Suppressor macrophage (primary cell): Measurements from ENCODE around the gene IL17RA.

ENCODE experiments used
- DNase-seq, 4 experiments: peaks; one replicate each; pipeline ENCODE4 v3.0.0-alpha.2; 2020 to 2022

The IL17RA gene

DNA sequence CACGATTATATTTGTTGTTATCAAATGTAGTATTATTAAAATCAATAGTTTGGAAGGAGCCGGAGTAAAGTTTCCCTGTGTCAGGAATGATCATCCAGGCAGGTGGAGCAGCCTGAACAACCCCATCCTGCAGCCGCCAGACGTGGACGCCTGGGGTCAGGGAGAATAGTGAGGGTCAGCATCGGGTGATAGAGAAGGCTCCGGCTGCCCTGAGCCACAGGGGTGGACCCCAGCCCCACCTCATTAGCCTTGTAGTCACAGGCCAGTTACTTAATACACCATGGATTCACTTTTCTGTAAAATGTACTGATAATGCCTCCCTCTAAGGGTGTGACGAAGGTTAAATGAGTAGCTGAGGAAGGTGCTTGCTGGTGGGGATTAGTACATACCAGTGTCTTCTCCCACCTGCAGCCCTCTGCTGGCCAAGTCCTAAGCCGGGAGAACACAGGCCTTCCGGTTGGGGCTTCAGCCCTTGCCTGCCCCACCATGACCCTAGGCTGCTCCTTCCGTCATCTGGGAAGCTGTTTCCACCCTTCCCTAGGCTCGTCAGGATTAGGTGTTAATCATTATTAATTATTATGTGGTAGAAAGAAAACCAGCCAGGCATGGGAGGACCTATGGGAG is 21.5 kb downstream of the IL17RA start:
- DNase-seq = peak in 2 of 4 experiments; percentile 35 to 50

- peak; percentile 86 to 96 (median 92) for DNase-seq
Measured at GRCh38 chr22:17106785-17107546, 22.2 kb downstream of the IL17RA start.

DNA sequence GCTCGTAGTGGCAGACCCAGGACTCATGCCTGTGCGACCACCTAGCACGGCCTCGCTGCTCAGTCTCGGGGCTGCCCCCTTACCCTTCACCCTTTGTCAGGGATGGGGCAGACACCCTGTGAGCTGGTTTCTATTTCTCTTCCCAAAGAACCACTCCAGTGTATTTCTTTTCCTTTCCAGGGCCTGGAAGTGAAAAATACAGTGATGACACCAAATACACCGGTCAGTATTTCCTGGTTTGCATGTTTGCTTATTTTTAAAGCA is 22.7 kb downstream of the IL17RA start:
- no peak for DNase-seq

- no peak for DNase-seq
Measured at GRCh38 chr22:17108256-17109112, 23.7 kb downstream of the IL17RA start.

GRCh38 chr22:17109113-17109865 is 24.5 kb downstream of the IL17RA start:
- no peak for DNase-seq

- DNase-seq = no peak
Measured at GRCh38 chr22:17109976-17110375, 25.2 kb downstream of the IL17RA start.

DNA sequence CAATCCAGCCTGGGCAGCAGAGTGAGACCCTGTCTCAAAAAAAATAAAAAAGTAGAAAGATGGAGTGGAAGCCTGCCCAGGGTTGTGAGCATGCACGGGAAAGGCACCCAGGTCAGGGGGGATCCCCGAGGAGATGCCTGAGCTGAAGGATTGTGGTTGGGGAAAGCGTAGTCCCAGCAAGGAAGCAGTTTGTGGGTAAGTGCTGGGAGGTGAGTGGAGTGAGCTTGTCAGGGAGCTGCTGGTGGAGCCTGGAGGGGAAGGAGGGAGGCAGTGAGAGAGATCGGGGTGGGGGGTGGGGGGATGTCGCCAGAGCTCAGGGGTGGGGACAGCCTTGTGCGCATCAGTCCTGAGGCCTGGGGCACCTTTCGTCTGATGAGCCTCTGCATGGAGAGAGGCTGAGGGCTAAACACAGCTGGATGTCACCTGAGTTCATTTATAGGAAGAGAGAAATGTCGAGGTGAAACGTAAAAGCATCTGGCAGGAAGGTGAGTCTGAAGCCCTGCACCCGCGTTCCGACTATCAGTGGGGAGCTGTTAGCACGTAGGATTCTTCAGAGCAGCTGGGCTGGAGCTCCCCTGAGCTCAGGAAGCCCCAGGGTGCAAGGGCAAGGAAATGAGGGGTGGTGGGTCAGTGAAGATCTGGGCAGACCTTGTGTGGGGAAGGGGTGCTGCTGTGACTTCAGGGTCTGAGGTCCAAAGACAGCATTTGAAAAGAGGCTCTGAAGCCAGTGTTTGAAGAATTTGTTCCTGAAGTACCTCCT is 26.2 kb downstream of the IL17RA start:
- DNase-seq = no peak

- no peak for DNase-seq
Measured at GRCh38 chr22:17112491-17113042, 27.8 kb downstream of the IL17RA start.

- no peak for DNase-seq
Measured at GRCh38 chr22:17113600-17113999, 28.8 kb downstream of the IL17RA start.

GRCh38 chr22:17114173-17114897 is 29.5 kb downstream of the IL17RA start:
- peak in 3 of 4 experiments; percentile 45 to 60 (median 50) for DNase-seq

GRCh38 chr22:17114898-17115235 is 30.1 kb downstream of the IL17RA start:
- DNase-seq = no peak

DNA sequence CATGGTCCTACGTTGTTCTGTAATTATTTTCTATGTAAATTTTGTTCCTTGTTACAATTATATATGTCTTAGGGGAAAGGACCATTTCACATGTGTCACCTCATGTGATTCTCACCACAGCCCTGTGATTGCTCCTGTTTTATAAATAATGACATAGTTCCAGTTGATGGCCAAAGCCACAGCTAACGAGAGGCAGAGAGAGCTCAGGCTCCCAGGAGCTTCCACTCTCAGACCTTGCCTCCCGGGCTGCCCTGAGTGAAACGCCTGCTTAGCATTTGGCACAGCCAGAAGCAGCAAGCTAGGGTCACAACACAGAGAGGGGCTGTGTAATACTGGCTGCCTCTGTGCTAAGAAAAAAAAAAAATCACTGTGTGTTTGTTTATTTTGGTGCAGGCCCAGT is 30.4 kb downstream of the IL17RA start:
- DNase-seq = peak in 3 of 4 experiments; percentile 47 to 60 (median 49)

- peak in 2 of 4 experiments; percentile 42 to 60 for DNase-seq
Measured at GRCh38 chr22:17115945-17116565, 31.3 kb downstream of the IL17RA start.

DNA sequence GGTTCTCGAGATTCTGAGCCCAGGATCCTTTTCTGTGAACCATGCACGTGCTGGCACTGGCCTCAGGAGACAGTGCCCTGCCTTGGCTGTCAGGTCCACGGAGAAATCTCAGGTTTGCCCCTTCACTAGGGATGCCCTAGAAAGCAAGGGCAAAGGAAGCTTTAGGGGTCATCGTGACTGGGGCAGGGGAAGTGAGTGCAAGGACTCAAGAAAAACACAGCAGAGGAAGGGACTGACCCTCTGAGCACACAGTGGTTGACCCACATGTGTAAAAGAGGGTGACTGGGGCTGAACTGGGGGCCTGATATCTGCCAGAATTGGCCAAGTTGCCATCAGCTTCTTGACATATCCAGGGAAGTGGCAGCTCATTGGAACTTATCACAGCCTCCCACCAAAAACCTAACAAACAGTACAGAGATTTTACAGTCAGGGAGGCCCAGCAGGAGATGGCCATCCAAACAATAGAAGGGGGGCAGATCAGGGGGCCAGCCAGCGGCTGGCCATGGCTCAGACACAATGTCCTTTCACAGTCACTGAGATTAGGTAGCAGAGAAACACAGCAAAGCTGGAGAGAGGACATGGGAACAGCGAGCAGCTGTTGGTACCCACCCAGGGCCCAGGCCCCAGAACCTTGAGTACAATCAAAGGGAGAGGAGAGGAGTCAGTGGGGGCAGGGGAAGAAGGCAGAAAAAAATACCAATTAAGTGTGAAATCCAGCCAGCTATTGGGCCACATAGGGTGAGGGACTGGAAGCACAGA is 32.0 kb downstream of the IL17RA start:
- DNase-seq = peak in 2 of 4 experiments; percentile 38 to 43

DNA sequence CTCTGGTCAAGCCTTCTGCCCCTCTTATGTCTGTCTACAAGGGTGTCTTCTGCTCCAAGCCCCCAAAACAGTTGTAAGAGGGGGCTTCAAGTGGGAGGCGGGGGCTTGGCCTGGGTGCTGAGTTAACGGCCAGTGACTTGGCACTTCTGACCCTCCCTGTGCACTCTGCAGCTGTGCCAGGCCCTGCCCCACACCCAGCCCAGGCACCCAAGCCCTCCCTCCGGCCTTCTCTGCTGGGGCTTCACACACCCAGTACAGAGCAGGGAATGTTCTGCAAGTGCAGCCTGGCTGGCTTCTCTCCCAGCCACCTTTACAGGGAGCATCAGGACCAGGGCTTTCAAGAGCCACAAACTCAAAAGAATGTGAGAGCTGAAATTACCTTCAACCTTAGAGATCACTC is 32.6 kb downstream of the IL17RA start:
- no peak for DNase-seq

GRCh38 chr22:17117890-17118289 is 33.1 kb downstream of the IL17RA start:
- DNase-seq = peak; percentile 57 to 80 (median 72)

- DNase-seq = no peak
Measured at GRCh38 chr22:17118342-17118741, 33.5 kb downstream of the IL17RA start.

- peak; percentile 76 to 90 (median 83) for DNase-seq
Measured at GRCh38 chr22:17119481-17120202, 34.8 kb downstream of the IL17RA start.

DNA sequence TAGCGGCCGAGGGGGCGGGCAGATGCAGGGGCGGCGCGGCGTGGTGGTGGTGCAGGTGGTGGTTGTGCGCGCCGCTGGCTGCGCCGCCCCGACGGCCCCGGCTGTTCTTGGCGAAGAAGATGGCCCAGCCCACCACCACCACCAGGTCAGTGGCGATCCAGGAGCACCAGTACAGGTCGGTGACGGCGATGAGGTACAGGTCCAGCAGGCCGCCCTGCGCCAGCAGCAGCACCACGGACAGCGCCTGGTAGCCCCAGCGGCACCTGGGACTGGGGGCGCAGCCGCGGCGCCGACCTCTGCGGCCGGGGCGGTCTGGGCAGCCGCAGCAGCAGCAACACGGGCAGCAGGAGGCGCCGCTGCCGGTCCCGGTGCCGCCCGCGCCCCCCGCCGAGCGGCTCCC is 35.5 kb downstream of the IL17RA start:
- DNase-seq = peak; percentile 53 to 79 (median 65)
